GM21360 (cell line): ENCODE measurements around the gene XRCC3.

ENCODE experiments used
- ATAC-seq: cut with Tn5 transposase; IDR thresholded peaks from one replicate; pipeline ENCODE4 v1.9.1; 2021; ENCODE audit warnings: mild to moderate bottlenecking, moderate library complexity; ENCODE audit not compliant: unreplicated experiment

The XRCC3 gene

GRCh38 chr14:103727313-103727980 is 12.2 kb upstream of the XRCC3 start:
- no peak for ATAC-seq

DNA sequence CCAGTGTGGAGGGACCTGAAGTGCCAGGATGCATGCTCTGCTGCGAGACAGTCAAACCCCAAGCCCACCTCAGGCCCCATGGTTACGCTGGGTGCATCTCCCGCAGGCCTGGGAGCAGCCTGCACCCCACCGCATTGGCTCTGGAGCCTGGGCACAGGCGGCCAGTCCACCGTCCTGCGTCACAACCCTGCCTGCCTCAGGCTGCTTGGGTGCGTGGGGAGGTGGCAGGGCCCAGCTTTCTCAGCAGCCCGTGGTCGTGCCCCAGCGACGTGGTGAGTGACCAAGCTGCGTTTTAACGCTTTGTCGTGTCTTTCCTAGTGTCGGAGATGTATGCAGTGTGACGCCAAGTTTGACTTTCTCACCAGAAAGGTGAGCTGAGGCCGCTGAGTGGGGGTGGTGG is 11.2 kb upstream of the XRCC3 start:
- no peak for ATAC-seq

GRCh38 chr14:103725739-103726395 is 10.6 kb upstream of the XRCC3 start:
- ATAC-seq = no peak

DNA sequence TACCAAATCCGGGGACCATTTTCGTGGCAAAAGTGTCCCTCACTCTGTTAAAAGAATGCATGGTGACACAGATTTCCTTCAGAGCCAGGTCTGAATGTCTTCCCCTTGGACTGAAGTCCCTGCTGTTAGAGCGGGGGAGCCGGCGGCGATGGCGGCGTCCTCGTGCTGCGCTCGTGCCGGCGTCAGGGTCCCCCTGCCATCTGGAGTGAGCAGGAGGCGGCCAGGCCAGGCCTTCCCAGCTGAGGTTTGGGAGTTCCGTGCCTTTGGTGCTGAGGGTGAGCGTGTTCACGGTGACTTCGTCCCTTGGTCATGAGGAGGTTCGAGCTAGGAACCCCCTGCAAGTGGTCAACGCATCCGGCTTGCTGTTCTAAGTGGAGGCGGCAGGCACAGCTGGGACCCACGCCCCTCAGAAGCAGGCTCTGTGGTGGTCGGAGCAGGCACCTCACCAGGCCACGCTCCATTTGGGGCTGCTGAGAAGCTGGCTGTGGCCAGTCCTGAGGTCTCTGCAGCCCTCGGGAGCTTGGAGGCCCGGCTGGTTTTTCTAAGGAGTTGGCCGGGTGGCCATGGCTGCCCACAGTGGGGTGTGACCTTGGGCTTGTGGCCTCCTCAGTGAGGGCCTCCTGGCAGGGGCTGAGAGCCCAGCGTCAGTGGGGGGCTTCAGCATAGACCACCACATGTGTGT is 9.9 kb upstream of the XRCC3 start:
- ATAC-seq = no peak

GRCh38 chr14:103724116-103724515 is 8.9 kb upstream of the XRCC3 start:
- no peak for ATAC-seq

- no peak for ATAC-seq
Observed at GRCh38 chr14:103723748-103724081, 8.5 kb upstream of the XRCC3 start.

DNA sequence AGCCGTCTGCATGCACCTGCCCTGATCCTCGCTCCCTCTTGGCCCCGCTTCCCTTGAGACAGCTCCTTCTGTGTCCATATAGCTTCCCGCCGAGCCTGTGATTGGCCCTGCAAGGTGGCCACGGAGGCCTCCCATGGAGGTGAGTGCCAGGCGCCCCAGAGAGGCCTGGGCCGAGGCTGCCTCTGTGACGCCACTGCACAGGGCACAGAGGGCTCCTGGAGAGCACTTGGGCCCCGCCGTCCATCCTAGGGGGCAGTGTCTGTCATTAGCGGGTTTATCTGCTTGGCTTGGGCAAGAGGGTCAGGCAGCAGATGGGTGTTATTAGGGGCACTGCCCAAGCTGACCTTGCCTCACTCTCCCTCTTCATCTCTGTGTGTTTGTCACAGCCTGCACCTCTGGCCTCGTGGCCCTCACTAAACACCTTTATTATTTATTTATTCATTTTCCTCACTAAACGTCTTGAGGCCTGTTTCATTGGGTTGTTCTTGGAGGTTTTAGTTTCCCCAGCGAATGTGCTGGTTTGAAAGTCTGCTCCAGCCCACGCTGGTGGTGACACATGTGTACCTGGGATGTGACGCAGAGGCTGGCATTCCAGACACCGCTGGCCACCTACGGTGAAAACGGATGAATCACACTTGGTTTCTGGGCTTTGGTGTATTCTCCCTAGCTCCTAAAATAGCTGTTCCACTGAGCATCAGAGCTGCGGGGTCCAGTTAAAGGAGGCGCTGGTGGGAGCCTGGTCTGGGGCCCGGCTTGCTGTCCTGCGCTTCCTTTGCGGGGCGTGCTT is 6.3 kb upstream of the XRCC3 start:
- no peak for ATAC-seq

DNA sequence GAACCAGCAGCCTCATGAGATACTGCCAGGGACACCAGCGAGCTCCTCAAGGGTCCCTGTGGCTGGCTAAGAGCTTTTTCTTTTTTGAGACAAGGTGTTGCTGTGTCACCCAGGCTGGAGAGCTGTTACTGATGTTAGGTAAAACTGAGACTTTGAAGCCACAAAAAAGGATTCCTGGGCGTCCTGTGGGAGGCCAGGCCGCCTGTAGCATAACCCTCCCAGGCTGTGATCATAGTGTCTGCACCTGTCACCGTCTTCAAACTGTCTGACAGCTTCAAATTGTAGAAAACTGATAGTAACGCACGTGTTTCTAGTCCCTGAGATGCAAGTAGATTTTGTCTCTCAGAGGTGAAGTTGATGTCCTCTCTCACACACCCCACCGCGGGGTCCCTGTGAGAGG is 4.5 kb upstream of the XRCC3 start:
- no peak for ATAC-seq

DNA sequence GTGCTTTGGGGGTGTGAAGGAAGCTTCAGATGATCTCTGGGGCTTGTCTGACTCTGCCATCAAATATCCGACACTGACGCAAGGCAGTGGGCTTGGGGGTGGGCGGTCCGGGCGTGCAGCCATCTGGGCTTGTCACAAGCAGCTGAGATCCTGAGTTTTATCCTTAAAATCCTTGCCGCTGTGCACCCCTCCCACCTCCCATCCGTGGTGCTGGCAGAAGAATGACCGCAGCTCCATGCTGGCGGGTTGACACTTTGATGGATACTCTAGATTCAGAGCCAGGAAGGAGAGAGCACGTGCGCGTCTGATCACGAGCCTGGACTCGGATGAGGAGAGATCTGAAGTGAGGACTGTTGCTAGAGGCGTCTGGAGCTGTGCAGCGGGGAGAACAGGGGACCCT is 3.3 kb upstream of the XRCC3 start:
- no peak for ATAC-seq

DNA sequence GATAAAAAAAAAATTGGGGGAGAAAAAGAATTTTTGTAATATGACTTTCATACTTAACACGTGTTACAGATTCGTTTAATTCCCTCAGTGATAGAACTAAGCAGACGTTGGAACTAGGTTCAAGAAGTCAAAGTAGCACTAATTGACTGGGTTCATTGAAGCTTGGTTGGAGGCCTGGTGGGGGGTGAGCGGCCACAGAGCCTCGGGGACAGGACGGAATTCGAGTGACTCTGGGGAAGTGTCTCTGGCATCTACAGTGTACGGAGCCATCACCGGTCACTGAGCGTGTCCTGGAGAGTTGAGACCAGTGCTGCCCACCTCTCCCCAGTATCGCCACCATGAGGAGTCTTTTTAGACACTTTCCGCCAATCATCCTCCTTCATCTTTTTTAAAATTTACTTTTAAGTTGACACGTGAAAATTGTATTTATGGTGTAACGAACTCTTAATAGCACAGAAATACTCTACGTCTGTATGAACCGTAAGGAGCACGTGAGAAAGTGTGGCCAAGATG is 1.7 kb upstream of the XRCC3 start:
- no peak for ATAC-seq

DNA sequence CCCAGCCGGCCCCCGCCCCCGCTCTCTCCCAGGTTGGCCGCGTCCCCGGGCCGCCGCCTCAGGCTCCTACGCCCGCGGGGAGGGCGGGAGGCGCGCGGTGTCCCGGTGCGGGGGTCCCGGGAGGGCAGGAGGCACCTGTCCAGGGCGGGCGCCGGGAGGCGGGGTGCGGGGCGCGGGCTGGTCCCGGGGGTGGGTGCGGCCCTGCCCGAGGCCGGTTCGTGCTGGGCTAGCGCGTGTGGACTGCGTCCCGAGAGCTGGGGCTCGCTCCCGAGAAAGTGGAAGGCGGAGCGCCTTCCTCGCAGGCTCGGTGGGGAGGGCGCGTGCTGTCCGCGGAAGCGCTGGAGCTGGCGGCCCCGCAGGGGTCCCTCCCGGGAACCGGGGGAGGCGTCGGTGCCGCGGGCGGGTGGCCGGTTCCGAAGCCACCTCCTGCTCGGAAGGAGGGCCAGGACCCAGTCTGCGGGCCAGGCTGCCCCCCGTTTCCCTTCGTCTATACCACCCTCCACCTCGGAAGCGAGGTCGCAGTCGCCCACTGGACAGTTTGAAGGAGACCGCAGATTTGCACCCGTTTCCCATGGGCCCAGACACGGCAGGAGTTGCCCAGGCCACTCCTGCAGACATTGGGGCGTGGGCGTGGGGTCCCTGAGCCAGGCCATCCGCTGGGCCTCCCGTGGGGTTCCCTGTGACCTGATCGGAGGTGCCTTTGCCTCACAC is 995 bp upstream of the XRCC3 start:
- peak; percentile 4 for ATAC-seq

DNA sequence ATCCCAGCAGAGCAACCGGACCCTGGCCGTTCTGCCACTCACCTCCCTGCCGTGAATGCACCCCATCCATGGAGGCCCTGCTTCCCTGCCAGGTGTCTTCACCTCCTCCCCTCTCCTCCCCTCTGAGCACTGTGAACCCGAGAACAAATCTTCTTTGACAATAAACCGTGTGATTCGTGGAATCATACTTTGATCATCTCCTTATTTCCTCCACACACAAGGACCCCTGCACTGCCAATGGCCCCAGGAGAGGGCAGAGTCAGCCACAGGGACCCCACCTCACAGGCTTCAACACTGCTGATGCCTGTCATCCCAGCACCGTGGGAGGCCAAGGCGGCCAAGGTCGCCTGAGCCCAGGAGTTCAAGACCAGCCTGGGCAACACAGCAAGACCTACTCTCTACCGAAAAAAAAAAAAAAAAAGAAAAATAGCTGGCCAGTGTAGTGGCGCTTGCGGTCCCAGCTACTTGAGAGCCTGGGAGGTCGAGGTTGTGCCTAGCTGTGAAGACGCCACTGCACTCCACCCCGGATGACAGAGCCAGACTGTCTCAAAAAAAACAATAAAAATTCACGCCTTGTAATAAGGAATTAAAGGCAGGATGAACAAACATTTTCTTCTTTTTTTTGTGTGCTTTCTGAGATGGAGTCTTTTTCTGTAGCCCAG is 1.1 kb downstream of the XRCC3 start:
- no peak for ATAC-seq

GRCh38 chr14:103713304-103714062 is 1.8 kb downstream of the XRCC3 start:
- ATAC-seq = no peak

DNA sequence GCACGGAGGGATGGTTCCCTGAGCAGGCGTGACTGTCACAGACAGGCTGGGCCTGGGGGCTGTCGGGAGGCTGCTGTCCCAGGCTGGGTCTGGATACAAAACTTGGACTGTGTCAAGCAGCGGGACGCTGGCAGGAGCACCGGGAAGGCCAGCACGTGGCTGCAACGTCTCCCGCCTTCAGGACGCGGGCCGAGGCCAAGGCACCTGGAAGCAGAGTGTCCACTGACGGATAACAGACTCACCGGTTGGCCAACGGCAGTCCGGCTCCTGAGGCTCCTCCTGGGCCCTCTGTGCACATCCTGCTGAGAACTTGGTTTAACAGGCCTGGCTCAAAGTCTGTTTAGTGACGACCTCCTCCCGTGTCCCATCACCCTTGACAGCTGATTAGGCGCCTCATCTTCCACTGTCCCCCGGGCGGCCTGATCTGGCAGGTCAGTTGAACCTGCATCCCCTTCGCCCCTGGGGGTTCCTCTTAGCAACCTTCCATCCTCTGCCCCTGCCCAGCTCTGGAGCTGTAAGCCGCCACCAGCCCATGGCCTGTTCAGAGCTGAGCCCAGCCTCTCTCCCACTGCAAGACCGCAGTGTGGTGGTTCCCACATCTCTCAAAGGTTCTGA is 2.5 kb downstream of the XRCC3 start:
- no peak for ATAC-seq

DNA sequence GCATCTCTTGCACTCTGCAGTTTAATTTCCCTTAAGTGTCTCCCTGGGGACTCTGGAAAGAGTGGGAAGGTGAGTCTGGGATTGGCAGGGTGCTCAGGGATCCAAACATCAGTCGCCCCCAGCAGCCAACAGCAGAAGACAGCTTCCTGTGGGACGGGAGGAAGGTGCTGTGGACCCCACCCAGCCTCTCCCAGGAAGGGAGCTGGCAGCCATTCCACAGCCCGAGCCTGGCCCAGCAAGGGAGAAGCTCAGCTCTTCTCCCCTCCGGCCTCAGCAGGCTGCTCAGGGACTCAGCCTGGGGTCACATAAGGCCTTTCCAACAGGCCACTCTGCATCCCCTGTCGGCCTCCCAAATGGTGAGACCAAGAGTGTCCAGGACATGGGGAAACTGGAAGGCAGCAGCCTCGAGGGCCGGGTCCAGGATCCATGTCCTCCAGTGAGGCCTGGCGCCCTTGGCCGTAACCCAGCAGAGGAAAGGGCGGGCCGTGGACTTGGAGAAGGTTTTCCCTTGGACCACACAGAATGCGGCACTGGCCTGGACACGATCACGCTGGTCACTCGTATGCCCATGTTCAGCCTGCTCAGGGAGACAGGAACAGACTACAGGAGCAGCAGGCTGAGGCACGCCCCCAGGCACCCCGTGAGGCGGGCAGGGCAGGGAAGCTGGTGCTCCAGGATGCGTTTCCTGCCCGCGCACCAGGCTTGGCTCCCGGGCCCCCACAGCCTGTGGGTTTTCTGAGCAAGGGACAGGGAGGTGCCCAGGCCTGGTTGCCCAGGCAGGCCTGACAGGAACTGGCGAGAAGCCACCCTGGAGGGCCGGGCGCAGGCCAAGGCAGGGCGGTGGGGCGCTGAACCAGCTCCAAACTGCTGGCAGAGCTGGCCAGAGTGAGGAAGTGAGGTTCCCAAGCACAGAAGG is 3.5 kb downstream of the XRCC3 start:
- no peak for ATAC-seq

DNA sequence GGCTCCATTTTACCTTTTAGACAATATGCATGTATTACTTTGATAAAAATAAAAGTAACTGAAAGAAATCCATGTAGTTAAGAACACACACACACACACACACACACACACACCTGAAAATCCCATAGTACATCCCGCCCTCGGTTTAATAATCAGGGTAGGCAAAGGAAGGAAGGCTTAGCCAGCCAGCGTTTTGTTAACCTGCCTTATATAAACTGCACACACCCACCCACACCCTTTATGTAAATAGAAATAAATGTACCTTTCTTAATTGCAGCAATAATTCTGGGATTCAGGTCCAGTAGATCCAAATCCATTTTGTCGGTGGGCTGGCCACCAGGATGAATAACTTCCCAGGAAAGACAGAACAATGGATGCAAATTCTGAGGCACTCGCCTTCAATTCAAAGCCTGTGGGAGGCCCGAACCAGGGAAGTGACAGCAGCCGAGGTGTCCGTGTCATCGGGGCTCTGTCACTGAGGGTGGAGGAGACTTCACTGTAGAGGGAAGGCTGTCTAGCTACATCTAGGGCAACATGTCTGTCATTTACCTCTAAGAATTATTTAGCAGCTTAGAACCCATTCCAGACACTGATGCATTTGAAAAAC is 4.4 kb downstream of the XRCC3 start:
- no peak for ATAC-seq

GRCh38 chr14:103709814-103710213 is 5.4 kb downstream of the XRCC3 start:
- no peak for ATAC-seq

DNA sequence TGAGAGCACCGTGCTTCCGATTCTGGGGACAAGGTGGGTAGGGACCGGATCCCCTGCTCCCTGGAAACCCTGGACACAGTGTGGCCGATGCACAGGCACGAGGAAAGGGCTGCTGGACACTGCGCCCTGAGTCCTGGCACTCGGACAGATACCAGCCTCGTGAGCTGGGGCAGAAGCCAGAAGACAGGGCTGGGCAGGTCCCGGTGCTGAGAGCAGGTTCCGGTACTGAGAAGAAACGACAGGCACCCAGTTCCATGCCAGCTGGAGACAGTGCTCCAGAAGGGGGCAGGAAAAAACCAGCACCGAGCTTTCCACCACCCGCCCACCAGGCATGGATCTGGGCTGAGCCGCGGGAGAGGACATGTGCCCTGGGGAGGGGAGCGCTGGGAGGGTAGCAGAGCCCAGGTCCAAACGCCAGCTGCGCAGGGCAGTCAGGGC is 6.5 kb downstream of the XRCC3 start:
- no peak for ATAC-seq
